ENCODE measurements around the gene PTPN23.

DNA sequence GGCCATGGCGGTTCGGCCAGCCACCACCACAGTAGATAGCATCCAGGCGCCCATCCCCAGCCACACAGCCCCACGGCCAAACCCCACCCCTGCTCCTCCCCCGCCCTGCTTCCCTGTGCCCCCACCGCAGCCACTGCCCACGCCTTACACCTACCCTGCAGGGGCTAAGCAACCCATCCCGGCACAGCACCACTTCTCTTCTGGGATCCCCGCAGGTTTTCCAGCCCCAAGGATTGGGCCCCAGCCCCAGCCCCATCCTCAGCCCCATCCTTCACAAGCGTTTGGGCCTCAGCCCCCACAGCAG is 29.5 kb downstream of the PTPN23 start:
- TF ChIP-seq FOXP2 (optimal IDR thresholded peaks at IDR 0.05; ENCODE audit: control extremely low read depth, extremely low read length, insufficient read depth) (no peak), POLR2AphosphoS5 (IDR thresholded peaks at IDR 0.05; ENCODE audit: borderline replicate concordance, low read depth, low read length) (no peak), EZH2 (IDR thresholded peaks at IDR 0.05) (no peak)

Measured in SK-N-MC (cell line).